LNCAP (cell line): Measurements from ENCODE around the gene CFAP57.

Experiments used
- CTCF ChIP-seq: fragments of 450-650 bp; IDR thresholded peaks from 2 replicates; pipeline ENCODE4 v1.5.1; 2017; ENCODE audit warnings: mild to moderate bottlenecking

CFAP57 gene

GRCh38 chr1:43152866-43153265 is 19.3 kb upstream of the CFAP57 start:
- no peak for TF ChIP-seq CTCF

GRCh38 chr1:43153443-43153842 is 18.7 kb upstream of the CFAP57 start:
- no peak for TF ChIP-seq CTCF

GRCh38 chr1:43156026-43156425 is 16.1 kb upstream of the CFAP57 start:
- TF ChIP-seq CTCF, result no peak

- TF ChIP-seq CTCF, result no peak
These were observed 7.0 kb upstream of the CFAP57 start for GRCh38 chr1:43165162-43165561.

GRCh38 chr1:43165765-43166164 is 6.4 kb upstream of the CFAP57 start:
- no peak for TF ChIP-seq CTCF

- TF ChIP-seq CTCF, result no peak
These were observed 736 bp upstream of the CFAP57 start for GRCh38 chr1:43171312-43171875.

GRCh38 chr1:43172527-43172972 is 420 bp downstream of the CFAP57 start:
- TF ChIP-seq CTCF, result no peak

- TF ChIP-seq CTCF, result no peak
These were observed 2.7 kb downstream of the CFAP57 start for GRCh38 chr1:43174873-43175272.
